SJSA1 (cell line): ENCODE results near the gene CRTC3. TPM values are rescaled to one million over a fixed set of nuclear protein-coding genes. Genes with fewer than 3 reads are reported as not detected.

Experiments used
- DNase-seq, 2 experiments: peaks; one replicate each; pipeline ENCODE4 v3.0.0-alpha.2; 2015 to 2020; ENCODE audit warnings: low spot score in 2 of 2, low read depth in 1 of 2
- H3K27ac ChIP-seq: fragments of 250-450 bp; sonication (Bioruptor Pico); 2 replicates; pipeline ENCODE4 v1.5.1; 2020; ENCODE audit warnings: mild to moderate bottlenecking, moderate library complexity
- H3K27me3 ChIP-seq: fragments of 250-450 bp; sonication (Bioruptor Pico); replicated peaks from 2 replicates; pipeline ENCODE4 v1.5.1; 2020; ENCODE audit warnings: mild to moderate bottlenecking, moderate library complexity
- H3K36me3 ChIP-seq: fragments of 250-450 bp; sonication (Bioruptor Pico); 2 replicates; pipeline ENCODE4 v1.5.1; 2020; ENCODE audit warnings: mild to moderate bottlenecking
- H3K4me1 ChIP-seq: fragments of 250-450 bp; sonication (Bioruptor Pico); replicated peaks from 2 replicates; pipeline ENCODE4 v1.6.1; 2021; ENCODE audit warnings: mild to moderate bottlenecking
- H3K4me3 ChIP-seq: fragments of 250-450 bp; sonication (Bioruptor Pico); 2 replicates; pipeline ENCODE4 v1.5.1; 2020; ENCODE audit warnings: mild to moderate bottlenecking
- H3K9me3 ChIP-seq: fragments of 250-450 bp; sonication (Bioruptor Pico); replicated peaks from 2 replicates; pipeline ENCODE4 v1.5.1; 2020; ENCODE audit warnings: mild to moderate bottlenecking
- total RNA-seq: library from RNA; depleted of rRNA; stranded (reverse); fragments of >200 nt; shearing (Covaris generic); gene quantifications from 2 replicates; pipeline ENCODE4 v1.2.3, GENCODE V29; 2014

Gene CRTC3
- total RNA-seq, 1 experiment from 2014 or later, result 16.5 TPM

- Histone ChIP-seq H3K36me3 (0 out of 2 replicates have a peak, but pooled peaks cover 10% of the 10 kb centered on the region), H3K9me3 (0 out of 2 replicates have a peak, but pooled peaks cover 3% of the 10 kb centered on the region), H3K27me3 (no peaks in the 10 kb centered on the region), H3K4me3 (no peak overlapping the region), H3K27ac (no peak overlapping the region), H3K4me1 (no peaks in the 10 kb centered on the region)
- DNase-seq, result no peak
Measured at GRCh38 chr15:90597577-90597976, 67.9 kb downstream of the CRTC3 start.

GRCh38 chr15:90598031-90598577 lies 68.4 kb downstream of the CRTC3 start:
- Histone ChIP-seq H3K36me3 (0 out of 2 replicates have a peak, but pooled peaks cover 10% of the 10 kb centered on the region), H3K27ac (no peak overlapping the region), H3K4me3 (no peak overlapping the region), H3K9me3 (0 out of 2 replicates have a peak, but pooled peaks cover 3% of the 10 kb centered on the region), H3K4me1 (no peaks in the 10 kb centered on the region), H3K27me3 (no peaks in the 10 kb centered on the region)
- peak in 1 of 2 experiments; percentile 12 for DNase-seq

- no peaks in the 10 kb centered on the region for H3K27me3 ChIP-seq
- H3K9me3 ChIP-seq, result 0 out of 2 replicates have a peak, but pooled peaks cover 3% of the 10 kb centered on the region
- no peaks in the 10 kb centered on the region for H3K4me1 ChIP-seq
- H3K4me3 ChIP-seq, result no peak overlapping the region
- H3K27ac ChIP-seq, result no peak overlapping the region
- 0 out of 2 replicates have a peak, but pooled peaks cover 10% of the 10 kb centered on the region for H3K36me3 ChIP-seq
- DNase-seq, result no peak
Measured at GRCh38 chr15:90598679-90599078, 69.0 kb downstream of the CRTC3 start.

GRCh38 chr15:90599116-90599515 lies 69.4 kb downstream of the CRTC3 start:
- DNase-seq, result no peak
- H3K27ac ChIP-seq, result no peak overlapping the region
- H3K36me3 ChIP-seq, result 0 out of 2 replicates have a peak, but pooled peaks cover 10% of the 10 kb centered on the region

GRCh38 chr15:90599644-90600043 lies 69.9 kb downstream of the CRTC3 start:
- DNase-seq, result no peak
- H3K4me1 ChIP-seq, result no peaks in the 10 kb centered on the region
- H3K4me3 ChIP-seq, result no peak overlapping the region
- no peaks in the 10 kb centered on the region for H3K27me3 ChIP-seq
- H3K36me3 ChIP-seq, result 0 out of 2 replicates have a peak, but pooled peaks cover 12% of the 10 kb centered on the region
- H3K27ac ChIP-seq, result no peak overlapping the region
- 0 out of 2 replicates have a peak, but pooled peaks cover 3% of the 10 kb centered on the region for H3K9me3 ChIP-seq

More at GRCh38 chr15:90599116-90599515, 69.4 kb downstream of the CRTC3 start:
- Histone ChIP-seq H3K27me3 (no peaks in the 10 kb centered on the region), H3K4me1 (no peaks in the 10 kb centered on the region), H3K9me3 (0 out of 2 replicates have a peak, but pooled peaks cover 3% of the 10 kb centered on the region), H3K4me3 (no peak overlapping the region)

GRCh38 chr15:90600954-90601353 lies 71.2 kb downstream of the CRTC3 start:
- 0 out of 2 replicates have a peak, but pooled peaks cover 3% of the 10 kb centered on the region for H3K9me3 ChIP-seq
- H3K27ac ChIP-seq, result no peak overlapping the region
- DNase-seq, result no peak
- no peaks in the 10 kb centered on the region for H3K27me3 ChIP-seq
- H3K4me1 ChIP-seq, result no peaks in the 10 kb centered on the region
- no peak overlapping the region for H3K4me3 ChIP-seq
- H3K36me3 ChIP-seq, result 0 out of 2 replicates have a peak, but pooled peaks cover 9% of the 10 kb centered on the region

GRCh38 chr15:90603893-90604292 lies 74.2 kb downstream of the CRTC3 start:
- Histone ChIP-seq H3K4me1 (no peaks in the 10 kb centered on the region), H3K27ac (no peak overlapping the region), H3K36me3 (peaks cover 4% of the 10 kb centered on the region; the same call in 1 of the 2 replicates), H3K9me3 (no peaks in the 10 kb centered on the region), H3K27me3 (no peaks in the 10 kb centered on the region), H3K4me3 (no peak overlapping the region)
- peak in 1 of 2 experiments; percentile 9 for DNase-seq

GRCh38 chr15:90606641-90607040 lies 76.9 kb downstream of the CRTC3 start:
- DNase-seq, result no peak
- H3K4me3 ChIP-seq, result no peak overlapping the region
- H3K27me3 ChIP-seq, result no peaks in the 10 kb centered on the region
- H3K4me1 ChIP-seq, result no peaks in the 10 kb centered on the region
- peaks cover 8% of the 10 kb centered on the region; the same call in 1 of the 2 replicates for H3K36me3 ChIP-seq
- no peak overlapping the region for H3K27ac ChIP-seq
- no peaks in the 10 kb centered on the region for H3K9me3 ChIP-seq

GRCh38 chr15:90607361-90607760 lies 77.6 kb downstream of the CRTC3 start:
- H3K36me3 ChIP-seq, result peaks cover 8% of the 10 kb centered on the region; the same call in 1 of the 2 replicates
- no peaks in the 10 kb centered on the region for H3K9me3 ChIP-seq
- DNase-seq, result no peak
- H3K4me1 ChIP-seq, result no peaks in the 10 kb centered on the region
- no peak overlapping the region for H3K4me3 ChIP-seq
- H3K27ac ChIP-seq, result no peak overlapping the region
- H3K27me3 ChIP-seq, result no peaks in the 10 kb centered on the region

- Histone ChIP-seq H3K4me3 (no peak overlapping the region), H3K27ac (no peak overlapping the region), H3K27me3 (no peaks in the 10 kb centered on the region), H3K4me1 (no peaks in the 10 kb centered on the region), H3K36me3 (peaks cover 9% of the 10 kb centered on the region; the same call in 1 of the 2 replicates), H3K9me3 (no peaks in the 10 kb centered on the region)
- DNase-seq, result no peak
Measured at GRCh38 chr15:90609242-90610180, 79.8 kb downstream of the CRTC3 start.

- Histone ChIP-seq H3K36me3 (peaks cover 13% of the 10 kb centered on the region; the same call in 1 of the 2 replicates), H3K27ac (no peak overlapping the region), H3K27me3 (no peaks in the 10 kb centered on the region), H3K4me1 (no peaks in the 10 kb centered on the region), H3K9me3 (no peaks in the 10 kb centered on the region), H3K4me3 (no peak overlapping the region)
- no peak for DNase-seq
Measured at GRCh38 chr15:90610190-90610589, 80.5 kb downstream of the CRTC3 start.

GRCh38 chr15:90611157-90611556 lies 81.4 kb downstream of the CRTC3 start:
- H3K4me3 ChIP-seq, result no peak overlapping the region
- no peak for DNase-seq
- H3K4me1 ChIP-seq, result no peaks in the 10 kb centered on the region
- no peak overlapping the region for H3K27ac ChIP-seq
- no peaks in the 10 kb centered on the region for H3K9me3 ChIP-seq
- H3K27me3 ChIP-seq, result no peaks in the 10 kb centered on the region
- peaks cover 15% of the 10 kb centered on the region; the same call in 1 of the 2 replicates for H3K36me3 ChIP-seq

- no peak for DNase-seq
- Histone ChIP-seq H3K4me1 (no peaks in the 10 kb centered on the region), H3K4me3 (no peak overlapping the region), H3K9me3 (no peaks in the 10 kb centered on the region), H3K36me3 (peaks cover 29% of the 10 kb centered on the region), H3K27ac (no peak overlapping the region), H3K27me3 (no peaks in the 10 kb centered on the region)
Measured at GRCh38 chr15:90617171-90617570, 87.4 kb downstream of the CRTC3 start.
